Natural killer cell (primary cell): ENCODE data around the gene TGM3. TPM values are rescaled to one million over a fixed set of nuclear protein-coding genes. Genes with fewer than 3 reads are reported as not detected.

Experiments used
- ATAC-seq, 3 donors: fragments of 150-1000 bp in 2 of 3; fragments of 200-7000 bp in 1 of 3; cut with Tn5 transposase; 1 replicate in 1 of 3; 2 replicates in 2 of 3; pipeline ENCODE4 v1.10.0; 2021; ENCODE audit warnings: mild to moderate bottlenecking in 2 of 3, moderate library complexity in 2 of 3
- DNase-seq, 2 donors: peaks; one replicate each; pipeline versions ENCODE4 v3.0.0 to v3.0.0-alpha.2; 2013 to 2021; ENCODE audit warnings: mixed read lengths in 1 of 2
- H3K27ac ChIP-seq: one replicate; pipeline ENCODE4 v1.5.1; 2013; ENCODE audit warnings: mild to moderate bottlenecking, low read length
- H3K27me3 ChIP-seq: one replicate; pipeline ENCODE4 v1.6.1; 2013; ENCODE audit warnings: low read length; ENCODE audit not compliant: control insufficient read depth, insufficient read depth
- H3K36me3 ChIP-seq: one replicate; pipeline ENCODE4 v1.6.1; 2013; ENCODE audit warnings: low read length; ENCODE audit not compliant: control insufficient read depth, insufficient read depth
- H3K4me1 ChIP-seq: one replicate; pipeline ENCODE4 v1.6.1; 2013; ENCODE audit warnings: low read length; ENCODE audit not compliant: control insufficient read depth, insufficient read depth
- H3K4me3 ChIP-seq: one replicate; pipeline ENCODE4 v1.5.1; 2013; ENCODE audit warnings: low read length
- H3K9me3 ChIP-seq: one replicate; pipeline ENCODE4 v1.6.1; 2013; ENCODE audit warnings: low read length; ENCODE audit not compliant: control insufficient read depth, insufficient read depth
- H3K27ac Mint-ChIP-seq, 2 donors: one replicate each; pipeline ENCODE4 v1.8.0; 2022; ENCODE audit warnings: mild to moderate bottlenecking in 2 of 2, mixed read lengths in 2 of 2, moderate library complexity in 1 of 2
- H3K27me3 Mint-ChIP-seq, 2 donors: one replicate each; pipeline ENCODE4 v1.8.0; 2022; ENCODE audit warnings: low read depth in 2 of 2, mixed read lengths in 2 of 2
- H3K36me3 Mint-ChIP-seq: one replicate; pipeline ENCODE4 v1.8.0; 2022; ENCODE audit warnings: mixed read lengths
- H3K4me1 Mint-ChIP-seq, 2 donors: one replicate each; pipeline ENCODE4 v1.8.0; 2022; ENCODE audit warnings: mixed read lengths in 2 of 2
- H3K4me3 Mint-ChIP-seq: one replicate; pipeline ENCODE4 v1.8.0; 2022; ENCODE audit warnings: mild to moderate bottlenecking, moderate library complexity, mixed read lengths
- H3K9me3 Mint-ChIP-seq, 2 donors: one replicate each; pipeline ENCODE4 v1.8.0; 2022; ENCODE audit warnings: mixed read lengths in 2 of 2
- WGBS: methylation state at CpG from one replicate; pipeline ENCODE4 v1.1.7; 2013; ENCODE audit warnings: missing lambda C conversion rate; ENCODE audit not compliant: insufficient coverage; 5-methylcytosine and 5-hydroxymethylcytosine counted together
- intact Hi-C: fragments of 100-400 bp; cut with micrococcal nuclease; formaldehyde crosslinking; loops from one replicate; pipeline ENCODE4 v1.14.2; 2022
- total RNA-seq, 4 donors: library from RNA; stranded (reverse); fragments of 120-200 nt in 1 of 4; gene quantifications; one replicate each; pipeline versions ENCODE4 v1.2.3 to v1.2.4, GENCODE V29; 2013 to 2022
- TF ChIP-seq, protein P1 (sequence below): fragments of 200-600 bp; IDR thresholded peaks from one replicate; pipeline ENCODE4 v1.8.0; 2022; ENCODE audit warnings: antibody characterized with exemption

TGM3 gene
- total RNA-seq, 3 donors from 2014 or later (not counting 1 experiment from before 2014, with no cell fraction given) = not detected

DNA sequence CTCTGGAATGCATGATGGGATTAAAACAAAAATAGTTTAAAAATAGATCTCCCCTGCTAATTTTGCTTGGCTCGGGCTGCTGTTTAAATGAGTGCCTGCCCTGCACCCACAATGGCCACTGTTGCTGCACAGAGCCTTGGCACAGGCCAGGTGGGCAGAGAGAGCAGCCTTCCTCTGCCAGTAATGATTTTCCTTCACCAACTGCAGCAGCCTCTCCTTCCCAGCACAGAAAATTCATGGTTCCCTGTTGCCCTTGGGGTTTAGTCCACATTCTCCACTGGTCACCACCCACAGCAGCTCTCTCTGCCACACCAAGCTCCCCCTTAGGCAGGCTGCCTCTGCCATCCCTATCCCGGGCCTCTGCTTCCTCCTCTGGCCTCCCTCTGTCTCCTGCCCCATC, 30.2 kb downstream of the TGM3 start:
- H3K27ac Mint-ChIP-seq = no peak overlapping the region
- H3K36me3 Mint-ChIP-seq = no peaks in the 10 kb centered on the region
- H3K4me3 Mint-ChIP-seq = no peak overlapping the region
- no peaks in the 10 kb centered on the region for H3K36me3 ChIP-seq
- no peak overlapping the region for H3K4me3 ChIP-seq
- peaks cover 27 to 36% of the 10 kb centered on the region in 2 donors for H3K27me3 Mint-ChIP-seq
- 63% methylated on average over 2 of the region's 2 CpGs for WGBS
- TF ChIP-seq, protein P1, sequence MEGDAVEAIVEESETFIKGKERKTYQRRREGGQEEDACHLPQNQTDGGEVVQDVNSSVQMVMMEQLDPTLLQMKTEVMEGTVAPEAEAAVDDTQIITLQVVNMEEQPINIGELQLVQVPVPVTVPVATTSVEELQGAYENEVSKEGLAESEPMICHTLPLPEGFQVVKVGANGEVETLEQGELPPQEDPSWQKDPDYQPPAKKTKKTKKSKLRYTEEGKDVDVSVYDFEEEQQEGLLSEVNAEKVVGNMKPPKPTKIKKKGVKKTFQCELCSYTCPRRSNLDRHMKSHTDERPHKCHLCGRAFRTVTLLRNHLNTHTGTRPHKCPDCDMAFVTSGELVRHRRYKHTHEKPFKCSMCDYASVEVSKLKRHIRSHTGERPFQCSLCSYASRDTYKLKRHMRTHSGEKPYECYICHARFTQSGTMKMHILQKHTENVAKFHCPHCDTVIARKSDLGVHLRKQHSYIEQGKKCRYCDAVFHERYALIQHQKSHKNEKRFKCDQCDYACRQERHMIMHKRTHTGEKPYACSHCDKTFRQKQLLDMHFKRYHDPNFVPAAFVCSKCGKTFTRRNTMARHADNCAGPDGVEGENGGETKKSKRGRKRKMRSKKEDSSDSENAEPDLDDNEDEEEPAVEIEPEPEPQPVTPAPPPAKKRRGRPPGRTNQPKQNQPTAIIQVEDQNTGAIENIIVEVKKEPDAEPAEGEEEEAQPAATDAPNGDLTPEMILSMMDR = no peak
- no peaks in the 10 kb centered on the region for H3K9me3 ChIP-seq
- H3K27ac ChIP-seq = no peak overlapping the region
- no peaks in the 10 kb centered on the region for H3K4me1 Mint-ChIP-seq
- ATAC-seq (no peak), DNase-seq (no peak)
- no peaks in the 10 kb centered on the region for H3K27me3 ChIP-seq
- H3K4me1 ChIP-seq = no peaks in the 10 kb centered on the region
- intact Hi-C loops = no loop called here
- no peaks in the 10 kb centered on the region for H3K9me3 Mint-ChIP-seq

- 91% methylated on average over 29 of the region's 30 CpGs for WGBS
- intact Hi-C loops = no loop called here
These were observed 32.1 kb downstream of the TGM3 start for GRCh38 chr20:2327620-2328555.

GRCh38 chr20:2329286-2329685, 33.5 kb downstream of the TGM3 start:
- no peaks in the 10 kb centered on the region for H3K27me3 ChIP-seq
- Mint-ChIP-seq H3K9me3 (no peaks in the 10 kb centered on the region), H3K27ac (no peak overlapping the region), H3K36me3 (no peaks in the 10 kb centered on the region), H3K4me1 (no peaks in the 10 kb centered on the region), H3K4me3 (no peak overlapping the region), H3K27me3 (peaks cover 22 to 25% of the 10 kb centered on the region in 2 donors)
- 88% methylated on average over 5 of the region's 5 CpGs for WGBS
- DNase-seq = no peak
- no peaks in the 10 kb centered on the region for H3K9me3 ChIP-seq
- no peak for ATAC-seq
- H3K36me3 ChIP-seq = no peaks in the 10 kb centered on the region
- intact Hi-C loops = no loop called here
- no peak overlapping the region for H3K27ac ChIP-seq
- no peaks in the 10 kb centered on the region for H3K4me1 ChIP-seq
- TF ChIP-seq, protein P1 = no peak
- H3K4me3 ChIP-seq = no peak overlapping the region

More at GRCh38 chr20:2327620-2328555, 32.1 kb downstream of the TGM3 start:
- no peak overlapping the region for H3K27ac Mint-ChIP-seq
- Histone ChIP-seq H3K27me3 (no peaks in the 10 kb centered on the region), H3K36me3 (no peaks in the 10 kb centered on the region), H3K4me3 (no peak overlapping the region), H3K4me1 (no peaks in the 10 kb centered on the region), H3K9me3 (no peaks in the 10 kb centered on the region), H3K27ac (no peak overlapping the region)
- H3K27me3 Mint-ChIP-seq = peaks cover 23 to 36% of the 10 kb centered on the region in 2 donors
- DNase-seq (no peak), ATAC-seq (no peak)
- H3K4me3 Mint-ChIP-seq = no peak overlapping the region
- TF ChIP-seq, protein P1 = no peak
- H3K9me3 Mint-ChIP-seq = no peaks in the 10 kb centered on the region
- H3K4me1 Mint-ChIP-seq = no peaks in the 10 kb centered on the region
- H3K36me3 Mint-ChIP-seq = no peaks in the 10 kb centered on the region
